Medulla oblongata (tissue), 1 donor: ENCODE data around the gene COL18A1.
A peak's percentile ranks its signal among the peaks of the same experiment; 100 is the strongest.

ENCODE experiments used
- DNase-seq: peaks from one replicate; pipeline ENCODE4 v3.0.0-alpha.2; 2015; ENCODE audit errors: extremely low spot score

Gene COL18A1

DNA sequence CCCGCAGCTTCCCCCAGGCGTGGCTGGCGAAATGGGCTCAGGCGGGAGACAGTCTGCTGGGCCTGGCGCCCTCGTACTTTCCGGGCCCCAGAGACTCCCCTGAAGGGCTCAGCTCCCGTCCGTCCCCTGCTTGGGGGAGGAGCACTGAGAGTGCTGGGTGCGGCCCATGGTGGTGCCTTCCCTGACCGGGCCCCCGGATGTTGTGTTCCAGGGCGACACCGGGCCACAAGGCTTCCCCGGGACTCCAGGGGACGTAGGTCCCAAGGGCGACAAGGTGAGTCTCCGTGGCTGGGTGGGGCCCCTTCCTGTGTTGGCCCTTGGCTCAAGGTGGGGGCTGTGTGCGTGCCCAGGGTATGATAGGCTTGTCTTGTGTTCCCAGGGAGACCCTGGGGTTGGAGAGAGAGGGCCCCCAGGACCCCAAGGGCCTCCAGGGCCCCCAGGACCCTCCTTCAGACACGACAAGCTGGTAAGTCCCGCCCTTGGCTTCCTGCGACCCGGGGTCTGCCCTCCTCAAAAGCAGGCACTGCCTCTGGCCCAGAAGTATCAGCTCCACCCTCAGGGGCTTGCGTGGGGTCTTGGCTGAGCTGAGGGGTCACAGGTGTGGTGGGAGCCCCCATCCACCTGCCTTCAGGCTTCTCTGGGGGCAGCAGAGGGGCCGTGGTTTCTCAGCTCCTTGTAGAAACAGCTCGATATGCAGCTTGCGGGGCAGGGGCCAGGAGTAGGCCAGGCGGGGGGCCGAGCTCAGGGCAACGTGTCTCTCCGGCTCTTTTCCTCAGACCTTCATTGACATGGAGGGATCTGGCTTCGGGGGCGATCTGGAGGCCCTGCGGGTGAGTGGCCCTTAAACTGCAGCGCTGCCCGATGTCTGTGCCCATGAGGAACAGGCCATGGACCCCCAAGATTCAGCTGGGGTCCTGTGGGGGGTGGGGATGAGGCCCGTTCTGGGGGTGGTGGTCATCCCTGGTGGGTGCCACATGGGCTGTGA lies 75.0 kb downstream of the COL18A1 start:
- no peak for DNase-seq

DNA sequence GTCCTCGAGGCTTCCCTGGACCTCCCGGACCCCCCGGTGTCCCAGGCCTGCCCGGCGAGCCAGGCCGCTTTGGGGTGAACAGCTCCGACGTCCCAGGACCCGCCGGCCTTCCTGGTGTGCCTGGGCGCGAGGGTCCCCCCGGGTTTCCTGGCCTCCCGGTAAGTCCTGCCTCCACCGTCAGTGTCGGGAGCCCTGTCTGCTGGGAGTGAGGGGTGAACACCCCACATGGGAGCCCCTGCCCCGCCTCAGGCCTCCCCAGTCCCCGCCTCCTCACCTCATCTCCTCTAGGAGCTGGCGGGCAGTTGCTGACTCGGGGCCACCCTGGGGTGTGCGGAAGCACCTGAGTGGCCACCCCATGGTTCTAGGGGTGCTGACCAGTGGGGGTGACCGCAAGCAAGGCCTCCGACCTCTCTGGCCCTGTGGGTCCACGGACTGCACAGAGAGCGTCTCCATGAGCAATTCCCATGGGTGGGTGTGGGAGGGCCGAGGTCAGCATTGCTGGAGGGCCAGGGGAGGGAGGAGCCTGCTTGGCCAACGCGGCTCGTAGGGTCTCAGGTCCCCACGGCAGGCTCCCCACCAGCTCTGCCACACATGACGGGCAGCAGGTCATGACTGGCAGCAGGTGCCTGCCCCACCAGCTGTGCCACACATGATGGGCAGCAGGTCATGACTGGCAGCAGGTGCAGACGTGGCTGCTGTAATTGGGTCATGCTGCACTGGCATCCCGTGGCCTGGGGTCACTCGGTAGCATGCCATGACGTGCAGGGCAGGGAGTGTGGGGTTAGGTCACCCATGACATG lies 75.9 kb downstream of the COL18A1 start:
- no peak for DNase-seq

DNA sequence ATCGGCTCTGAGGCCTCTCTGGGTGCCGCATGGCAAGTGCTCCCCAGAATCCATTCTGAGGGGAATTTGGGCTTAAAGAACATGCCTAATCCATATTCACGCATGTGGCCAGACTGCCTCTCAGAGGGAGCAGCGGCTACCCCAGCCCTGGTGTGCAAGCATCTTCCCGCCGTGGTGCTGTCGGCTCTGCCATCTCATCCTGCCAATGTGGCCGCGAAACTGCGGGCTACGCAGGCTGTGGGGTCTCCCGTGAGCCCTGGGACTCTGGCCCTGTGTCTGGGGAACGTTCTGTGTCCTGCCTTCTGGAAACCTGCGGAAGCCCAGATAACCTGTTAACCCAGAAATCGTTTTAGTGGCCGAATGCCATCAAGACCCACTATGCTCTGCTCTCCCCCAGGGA lies 76.6 kb downstream of the COL18A1 start:
- DNase-seq, result no peak

DNA sequence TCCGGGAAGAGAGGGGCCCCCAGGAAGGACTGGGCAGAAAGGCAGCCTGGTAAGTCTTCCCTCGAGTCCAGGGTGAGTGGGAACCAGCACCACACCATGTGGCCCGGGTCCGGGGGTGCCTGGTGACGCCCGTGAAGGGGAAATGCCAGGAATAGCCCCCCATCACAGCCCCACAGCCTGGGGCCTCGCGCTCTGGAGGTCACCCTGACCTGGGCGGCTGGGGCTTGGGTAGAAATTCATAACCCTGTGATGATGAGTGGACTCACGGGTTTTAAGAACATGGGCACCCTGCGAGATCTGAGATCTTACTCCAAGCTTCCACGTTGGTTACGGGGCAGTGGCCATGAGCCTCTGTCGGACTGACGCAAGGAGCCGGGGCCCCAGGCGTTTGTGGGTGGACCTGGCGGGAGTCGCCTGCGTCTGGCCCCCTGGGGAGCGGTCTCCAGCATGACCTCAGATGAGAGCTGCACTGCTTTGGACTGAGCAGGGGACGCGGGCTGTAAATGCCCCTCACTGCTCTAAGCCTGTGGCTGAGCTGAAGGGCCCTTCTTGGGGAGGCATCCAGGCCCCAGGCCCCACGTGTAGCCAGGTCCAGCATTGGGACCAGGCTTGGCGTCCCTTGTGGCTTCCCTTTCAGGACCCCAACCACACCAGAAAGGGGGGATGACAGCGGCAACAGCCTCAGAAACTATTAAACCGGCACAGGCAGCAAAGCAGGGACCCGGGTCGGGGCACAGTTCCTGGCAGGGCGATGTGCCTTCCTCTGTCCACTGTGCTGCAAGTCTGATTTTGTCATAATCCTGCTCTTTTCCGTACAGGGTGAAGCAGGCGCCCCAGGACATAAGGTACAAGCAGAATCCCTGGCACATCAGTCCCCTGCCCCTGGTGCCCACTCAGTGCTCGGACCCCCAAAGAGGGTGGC lies 77.3 kb downstream of the COL18A1 start:
- DNase-seq, result no peak

DNA sequence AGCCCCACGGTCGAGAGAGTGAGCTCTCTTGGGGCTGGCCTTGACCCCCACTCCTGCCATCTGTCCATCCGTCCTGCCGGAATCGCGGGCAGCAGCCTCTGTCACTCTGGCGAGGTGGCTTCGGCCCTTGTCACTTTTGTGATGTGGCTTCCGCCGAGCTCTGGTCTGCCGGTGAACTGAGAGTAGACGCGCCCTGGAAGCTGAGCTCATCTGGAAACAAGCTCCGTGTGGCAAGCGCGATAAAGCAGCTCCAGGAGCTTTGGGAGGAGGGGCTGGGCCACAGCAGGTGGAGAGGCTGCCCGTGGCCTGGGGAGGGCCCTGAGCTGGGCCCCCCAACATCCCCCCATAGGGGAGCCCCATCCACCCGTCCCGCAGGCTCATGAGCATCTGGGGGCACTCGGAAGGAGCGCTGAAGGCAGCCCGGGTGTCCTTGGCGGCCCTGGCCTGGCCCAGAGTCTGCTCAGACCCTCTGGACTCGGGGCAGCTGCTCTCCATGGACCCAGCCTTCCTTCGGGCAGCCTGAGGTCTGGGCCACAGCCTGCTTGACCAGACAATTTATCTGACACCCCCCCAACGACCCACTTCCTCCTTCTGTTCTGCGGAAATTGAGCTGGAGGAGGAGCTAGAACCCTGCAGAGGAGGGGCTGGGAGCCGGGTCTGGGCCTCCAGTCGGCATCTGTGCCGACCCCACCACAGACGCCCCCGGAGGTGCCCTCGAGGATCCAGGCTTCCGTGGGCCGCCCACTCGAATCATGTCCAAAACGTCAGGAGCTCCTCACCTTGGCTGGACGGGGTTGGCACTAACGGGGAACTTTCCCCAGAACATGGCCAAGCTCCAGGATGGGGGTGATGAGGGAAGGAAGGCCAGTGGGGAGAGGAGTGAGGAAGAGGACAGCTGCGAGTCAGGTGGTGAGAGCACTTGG lies 78.2 kb downstream of the COL18A1 start:
- DNase-seq, result peak; percentile 53

DNA sequence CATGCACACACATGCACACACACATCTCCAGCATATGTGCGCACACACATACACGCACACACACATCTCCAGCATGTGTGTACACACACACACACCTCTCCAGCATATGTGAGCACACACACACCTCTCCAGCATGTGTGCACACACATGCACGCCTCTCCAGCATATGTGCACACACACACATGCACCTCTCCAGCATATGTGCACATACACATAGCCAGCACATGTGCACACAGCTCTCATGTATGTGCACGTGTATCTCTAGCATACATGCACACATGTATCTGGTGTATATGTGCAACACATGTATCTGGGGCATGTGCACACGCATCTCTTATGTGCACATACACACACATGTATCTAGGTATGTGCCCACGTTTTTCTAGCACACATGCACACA lies 79.4 kb downstream of the COL18A1 start:
- DNase-seq, result no peak

DNA sequence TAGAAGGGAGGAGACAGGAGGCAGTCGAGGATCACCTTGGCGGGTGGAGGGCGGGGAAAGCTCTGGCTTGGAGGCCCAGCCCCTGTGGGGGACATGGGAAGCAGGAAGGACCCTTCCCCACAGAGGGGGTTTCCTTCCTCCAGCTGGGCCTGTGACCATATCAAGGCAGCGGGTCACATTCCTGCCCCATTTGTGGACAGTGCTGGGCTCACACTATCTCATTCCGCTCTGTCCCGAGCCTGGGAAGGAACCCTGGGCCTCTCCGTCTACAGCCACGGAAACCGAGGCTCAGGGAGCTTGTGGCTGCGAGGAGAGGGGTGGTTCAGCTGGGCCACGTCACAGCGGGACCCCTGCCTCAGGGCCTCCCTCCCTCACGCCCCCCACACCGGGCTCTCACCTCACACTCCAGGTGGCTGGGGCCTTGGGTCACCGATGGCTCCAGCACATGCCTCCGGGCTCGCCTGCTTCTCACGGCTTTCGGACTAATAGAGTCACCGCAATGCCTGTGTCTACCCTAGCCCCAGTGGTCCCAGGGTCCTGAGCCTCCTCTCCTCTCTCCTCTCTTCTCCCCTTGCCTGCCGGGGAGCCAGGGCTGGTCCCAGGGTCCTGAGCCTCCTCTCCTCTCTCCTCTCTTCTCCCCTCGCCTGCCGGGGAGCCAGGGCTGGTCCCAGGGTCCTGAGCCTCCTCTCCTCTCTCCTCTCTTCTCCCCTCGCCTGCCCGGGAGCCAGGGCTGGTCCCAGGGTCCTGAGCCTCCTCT lies 80.9 kb downstream of the COL18A1 start:
- DNase-seq, result no peak

DNA sequence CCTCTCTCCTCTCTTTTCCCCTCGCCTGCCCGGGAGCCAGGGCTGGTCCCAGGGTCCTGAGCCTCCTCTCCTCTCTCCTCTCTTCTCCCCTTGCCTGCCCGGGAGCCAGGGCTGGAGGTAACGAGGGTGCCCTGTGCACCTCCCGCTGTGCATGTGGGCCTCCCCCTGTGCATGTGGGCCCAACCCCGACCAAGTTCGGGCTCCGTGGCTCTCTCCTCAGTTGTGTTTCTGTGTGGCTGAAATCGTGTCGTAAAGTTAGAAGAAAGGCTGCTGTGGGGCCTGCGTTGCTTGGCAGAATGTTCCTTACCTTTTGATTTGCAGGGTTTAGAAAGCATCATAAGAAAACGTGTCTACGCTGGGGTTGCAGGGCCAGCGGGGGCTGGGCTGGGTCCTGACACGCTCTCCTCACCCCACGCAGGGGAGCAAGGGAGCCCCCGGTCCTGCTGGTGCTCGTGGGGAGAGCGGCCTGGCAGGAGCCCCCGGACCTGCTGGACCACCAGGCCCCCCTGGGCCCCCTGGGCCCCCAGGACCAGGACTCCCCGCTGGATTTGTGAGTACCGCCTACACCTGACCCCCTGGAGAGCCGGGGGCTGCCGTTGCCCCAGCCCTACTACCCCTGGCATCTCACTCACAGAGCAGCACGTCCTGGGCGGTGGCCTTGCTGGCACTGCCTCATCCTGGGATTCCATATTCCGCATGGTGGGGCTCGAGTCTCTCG lies 81.6 kb downstream of the COL18A1 start:
- DNase-seq, result no peak

DNA sequence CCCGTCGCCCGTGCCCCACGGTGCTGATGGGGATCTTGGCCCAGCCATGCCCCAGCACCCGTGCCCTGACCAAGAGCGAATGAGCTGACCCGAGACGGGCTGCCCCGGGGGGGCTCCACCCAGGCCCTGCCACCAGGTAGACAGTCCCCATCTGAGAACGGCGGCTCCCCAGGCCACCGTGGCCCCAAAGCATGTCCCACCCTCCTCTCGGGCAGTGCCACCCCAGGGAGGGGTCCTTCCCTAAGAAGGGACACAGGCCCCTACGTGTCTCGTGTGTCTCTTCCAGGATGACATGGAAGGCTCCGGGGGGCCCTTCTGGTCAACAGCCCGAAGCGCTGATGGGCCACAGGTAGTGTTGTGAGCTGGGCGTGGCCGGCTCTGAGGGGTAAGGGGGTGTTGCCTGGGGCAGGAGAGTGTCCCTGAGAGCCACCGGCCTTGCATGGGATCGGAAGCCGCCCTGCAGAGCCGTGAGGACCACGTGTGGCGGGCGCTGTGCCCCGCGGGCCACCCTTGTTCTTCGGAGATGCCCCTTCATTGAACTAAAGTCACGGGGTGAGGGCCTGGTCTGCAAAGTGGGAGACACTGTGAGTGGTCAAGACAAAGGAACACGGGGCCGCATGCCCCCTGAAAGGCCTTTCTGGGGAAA lies 82.3 kb downstream of the COL18A1 start:
- no peak for DNase-seq

DNA sequence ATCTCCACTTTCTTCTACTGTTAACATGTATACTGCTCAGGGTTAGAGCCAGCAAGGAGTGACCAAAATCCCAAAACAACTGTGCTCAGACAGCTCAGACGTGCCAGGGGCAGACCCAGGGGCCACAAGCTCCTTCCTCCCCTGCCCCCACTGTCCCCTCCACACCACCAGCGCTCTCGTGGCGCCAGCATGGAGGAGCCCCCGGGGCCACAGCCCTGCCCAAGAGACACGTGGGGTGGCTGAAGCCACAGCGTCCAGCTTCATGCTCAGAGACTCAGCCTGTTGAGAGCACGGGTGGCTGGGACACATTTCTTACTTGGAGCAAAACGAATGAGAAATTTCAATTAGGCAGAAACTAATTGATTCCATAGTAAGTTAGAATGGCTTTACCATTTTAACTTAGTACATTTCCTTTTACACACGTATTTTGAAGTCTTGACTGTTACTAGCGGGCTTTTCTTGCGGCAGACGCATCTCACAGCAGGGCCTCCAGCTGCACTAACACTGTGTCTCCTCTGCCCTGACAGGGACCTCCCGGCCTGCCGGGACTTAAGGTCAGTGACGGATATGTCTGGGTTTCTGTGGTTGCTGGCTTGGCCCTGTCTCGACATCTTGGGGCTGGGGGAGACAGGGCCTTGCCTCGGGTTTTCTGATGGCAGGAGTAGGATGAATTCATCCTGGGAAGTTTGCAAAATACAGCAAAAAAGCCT lies 83.1 kb downstream of the COL18A1 start:
- DNase-seq, result no peak

DNA sequence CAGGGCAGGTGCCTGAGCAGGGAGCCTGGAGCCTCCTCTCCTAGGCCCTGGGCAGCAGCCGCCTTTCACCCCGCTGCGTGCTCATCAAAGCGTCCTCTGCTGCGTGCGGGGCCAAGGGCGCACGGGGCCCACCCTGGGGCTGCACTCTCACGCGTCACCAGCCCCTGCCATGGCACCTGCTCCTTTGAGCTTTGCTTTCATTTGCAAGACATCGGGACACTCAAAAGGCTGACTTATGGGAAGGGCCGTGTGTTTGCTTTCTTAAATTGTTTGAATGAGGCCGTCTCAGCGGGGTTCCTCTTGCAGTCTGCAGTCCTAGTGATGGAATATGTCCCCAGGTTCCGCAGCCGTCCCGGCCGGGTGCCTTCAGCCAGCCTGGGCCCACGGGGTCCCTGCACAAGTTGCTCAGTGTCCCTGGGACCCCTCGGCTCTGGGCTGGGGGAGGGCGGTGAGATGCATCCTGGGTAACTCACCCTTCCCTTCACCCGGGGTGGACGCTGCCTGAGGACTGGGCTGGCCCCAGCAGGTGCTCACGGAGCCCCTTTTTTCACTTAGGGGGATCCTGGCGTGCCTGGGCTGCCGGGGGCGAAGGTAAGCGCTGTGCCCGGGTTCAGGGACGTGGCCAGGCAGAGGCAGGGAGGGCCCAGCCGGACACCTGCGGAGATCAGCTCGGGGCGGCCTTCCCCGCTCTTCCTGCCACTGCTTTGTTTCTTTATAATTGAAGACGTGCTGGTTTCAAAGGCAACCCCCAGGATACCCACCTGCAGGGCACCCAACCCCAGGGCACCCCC lies 84.2 kb downstream of the COL18A1 start:
- no peak for DNase-seq

DNA sequence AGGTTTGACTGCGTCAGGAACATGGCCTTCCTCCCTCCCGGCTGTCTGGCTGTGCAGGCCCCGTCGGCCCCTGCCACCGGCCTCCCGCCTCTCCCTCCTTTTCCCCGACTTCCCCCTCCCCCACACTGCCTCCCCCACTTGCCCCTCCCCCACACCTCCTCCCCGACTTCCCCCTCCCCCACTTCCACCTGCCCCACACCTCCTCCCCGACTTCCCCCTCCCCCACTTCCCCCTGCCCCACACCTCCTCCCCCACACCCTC lies 84.7 kb downstream of the COL18A1 start:
- no peak for DNase-seq

DNA sequence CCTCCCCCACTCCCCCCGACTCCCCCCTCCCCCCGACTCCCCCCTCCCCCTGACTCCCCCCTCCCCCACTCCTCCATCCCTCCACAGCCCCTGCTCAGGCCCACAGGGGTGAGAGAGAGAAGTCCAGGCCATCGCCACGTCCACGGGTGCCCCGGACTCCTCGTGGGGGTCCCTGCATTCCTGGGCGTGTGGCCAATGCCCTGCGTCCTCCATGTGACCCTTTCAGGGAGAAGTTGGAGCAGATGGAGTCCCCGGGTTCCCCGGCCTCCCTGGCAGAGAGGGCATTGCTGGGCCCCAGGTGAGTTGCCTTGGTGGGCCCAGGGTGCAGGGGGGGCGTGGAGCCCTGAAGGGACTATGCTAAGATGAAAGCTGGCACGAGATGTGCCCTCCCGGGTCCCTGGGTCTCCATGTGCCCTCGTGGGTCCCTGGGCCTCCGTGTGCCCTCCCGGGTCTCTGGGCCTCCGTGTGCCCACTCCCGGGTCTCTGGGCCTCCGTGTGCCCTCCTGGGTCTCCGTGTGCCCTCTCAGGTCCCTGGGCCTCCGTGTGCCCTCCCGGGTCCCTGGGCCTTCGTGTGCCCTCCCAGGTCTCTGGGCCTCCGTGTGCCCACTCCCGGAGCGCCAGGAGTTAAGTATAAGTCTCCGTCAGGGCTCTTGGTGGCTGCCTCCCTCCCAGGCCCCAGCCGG lies 85.2 kb downstream of the COL18A1 start:
- DNase-seq, result no peak

DNA sequence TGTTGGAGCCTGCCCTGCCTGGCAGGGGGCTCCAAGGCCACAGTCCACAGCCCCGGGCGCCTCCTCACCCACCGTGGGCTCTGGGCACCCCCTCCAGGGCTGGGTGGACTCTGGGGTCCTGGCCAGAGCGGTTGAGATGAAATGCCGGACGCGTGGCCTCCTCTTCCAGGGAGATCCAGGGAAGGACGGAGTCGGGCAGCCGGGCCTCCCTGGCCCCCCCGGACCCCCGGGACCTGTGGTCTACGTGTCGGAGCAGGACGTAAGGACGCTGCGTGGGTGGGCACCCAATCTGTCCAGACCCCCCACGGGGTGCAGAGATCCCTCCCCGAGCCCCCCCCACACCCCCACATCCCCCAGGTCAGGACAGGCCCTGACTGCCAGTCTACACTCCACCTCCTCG lies 86.1 kb downstream of the COL18A1 start:
- no peak for DNase-seq

DNA sequence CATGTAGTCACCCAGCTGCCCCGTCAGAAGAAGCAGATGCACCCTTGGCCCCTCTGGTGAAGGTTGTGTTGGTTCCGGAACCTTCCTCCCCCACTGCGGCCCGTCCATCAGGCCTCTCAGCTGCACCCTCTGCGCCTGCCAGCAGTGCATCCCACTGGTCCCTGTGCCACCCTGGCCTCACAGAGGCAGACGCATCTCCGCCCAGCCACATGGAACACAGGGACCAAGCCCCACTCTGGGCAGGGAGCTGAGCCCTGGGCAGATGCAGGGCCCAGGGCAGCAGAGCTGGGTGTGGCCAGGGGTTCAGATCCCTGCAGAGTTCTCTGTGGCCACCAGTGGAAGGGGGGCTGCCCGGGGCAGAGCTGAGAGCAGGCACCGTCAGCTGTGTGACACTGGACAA lies 86.7 kb downstream of the COL18A1 start:
- no peak for DNase-seq

DNA sequence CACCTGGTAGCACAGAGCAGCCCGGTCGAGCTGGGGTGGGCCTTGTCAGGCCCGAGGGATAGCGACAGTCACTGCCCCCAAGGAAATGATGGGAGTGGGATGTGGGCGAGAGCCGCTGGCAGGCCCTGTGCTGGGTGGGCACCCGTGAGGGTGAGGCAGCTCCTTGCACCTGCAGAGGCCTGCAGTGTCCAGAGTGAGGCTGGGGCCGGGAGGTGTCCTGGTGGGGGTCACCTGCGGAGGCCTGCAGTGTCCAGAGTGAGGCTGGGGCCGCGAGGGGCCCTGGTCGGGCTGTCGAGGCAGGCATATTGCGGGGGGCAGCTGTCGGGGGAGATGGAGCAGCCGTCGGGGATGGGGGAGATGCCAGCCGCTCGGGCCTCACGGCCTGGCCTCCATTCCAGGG lies 87.8 kb downstream of the COL18A1 start:
- DNase-seq, result no peak

DNA sequence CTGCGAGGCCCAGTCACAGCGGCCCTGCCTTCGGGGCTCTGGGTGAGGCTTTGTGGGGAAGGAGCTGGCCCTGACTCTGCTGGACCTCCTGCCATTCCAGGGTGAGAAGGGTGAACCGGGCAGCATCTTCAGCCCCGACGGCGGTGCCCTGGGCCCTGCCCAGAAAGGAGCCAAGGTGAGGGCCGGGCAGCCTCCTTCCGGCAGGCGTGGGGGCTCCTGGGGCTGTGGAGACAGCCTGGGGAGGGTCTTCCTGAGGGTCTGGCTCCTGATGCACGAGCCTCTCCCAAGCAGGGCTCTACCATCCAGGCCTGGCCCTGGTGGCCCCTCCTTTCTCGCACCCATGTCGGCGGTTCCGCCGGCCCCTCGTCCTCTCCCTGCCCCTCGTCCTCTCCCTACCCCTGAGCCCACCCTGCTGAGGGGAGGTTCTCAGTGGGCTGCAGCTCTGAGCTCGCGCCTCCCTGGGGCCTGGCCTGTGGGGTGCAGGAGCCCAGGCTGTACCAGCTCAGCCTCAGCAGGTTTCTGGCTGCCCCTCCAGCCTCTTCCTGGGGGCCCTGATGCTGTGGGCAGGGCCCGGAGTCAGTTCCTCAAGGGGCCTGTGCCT lies 88.5 kb downstream of the COL18A1 start:
- DNase-seq, result no peak
